GM19043 (cell line): Measurements from ENCODE around the gene FERMT2.
"Not testable (repeated sequence)": the region's sequence is repeated elsewhere in the genome, so short reads cannot be mapped to it uniquely, and the experiment has no call there.

ENCODE experiments used
- ATAC-seq: cut with Tn5 transposase; IDR thresholded peaks from one replicate; pipeline ENCODE4 v1.9.1; 2021; ENCODE audit warnings: low read depth; ENCODE audit not compliant: unreplicated experiment

Gene FERMT2

DNA sequence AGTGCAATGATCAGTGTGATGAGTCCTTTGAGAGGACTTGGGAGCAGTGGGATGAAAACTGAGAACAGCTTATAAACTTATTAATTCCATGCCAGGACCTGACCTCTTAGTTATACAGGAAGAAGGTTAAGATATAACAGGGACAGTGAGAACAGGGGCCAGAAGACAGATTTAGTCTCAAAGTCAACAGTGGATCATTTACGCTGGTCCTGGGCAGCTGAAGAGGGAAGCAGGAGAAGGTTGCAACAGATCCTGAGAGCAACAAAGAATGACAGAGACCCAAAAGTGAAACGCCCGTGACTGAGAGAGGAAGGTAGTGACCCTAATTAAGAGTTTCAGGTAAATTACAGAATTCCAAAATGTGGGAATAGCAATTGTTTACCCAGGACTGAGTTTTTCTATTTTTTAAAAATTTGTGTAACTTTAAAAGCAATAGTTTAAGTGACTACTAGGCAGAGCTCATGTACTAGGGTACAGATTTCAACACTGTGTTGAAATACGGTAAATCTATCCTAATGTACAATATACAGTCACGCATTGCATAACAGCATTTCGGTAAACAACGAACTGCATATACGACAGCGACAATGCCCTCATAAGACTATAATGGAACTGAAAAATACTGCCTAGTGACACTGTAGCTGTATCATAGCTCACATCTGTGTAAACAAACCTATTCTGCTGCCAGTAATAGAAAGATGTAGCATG, 81.8 kb downstream of the FERMT2 start:
- no peak for ATAC-seq

DNA sequence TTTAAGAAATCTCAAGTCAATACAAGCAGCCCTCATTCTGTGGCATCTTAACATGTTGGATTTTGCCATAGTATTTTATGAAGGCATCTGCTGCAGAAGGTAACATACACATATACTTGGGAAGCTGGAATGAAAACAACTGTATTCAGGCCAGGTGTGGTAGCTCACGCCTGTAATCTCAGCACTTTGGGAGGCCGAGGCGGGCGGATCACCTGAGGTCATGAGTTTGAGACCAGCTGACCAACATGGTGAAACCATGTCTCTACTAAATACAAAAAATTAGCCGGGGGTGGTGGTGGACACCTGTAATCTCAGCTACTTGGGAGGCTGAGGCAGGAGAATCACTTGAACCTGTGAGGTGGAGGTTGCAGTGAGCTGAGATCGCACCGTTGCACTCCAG, 86.0 kb downstream of the FERMT2 start:
- not testable (repeated sequence) for ATAC-seq

DNA sequence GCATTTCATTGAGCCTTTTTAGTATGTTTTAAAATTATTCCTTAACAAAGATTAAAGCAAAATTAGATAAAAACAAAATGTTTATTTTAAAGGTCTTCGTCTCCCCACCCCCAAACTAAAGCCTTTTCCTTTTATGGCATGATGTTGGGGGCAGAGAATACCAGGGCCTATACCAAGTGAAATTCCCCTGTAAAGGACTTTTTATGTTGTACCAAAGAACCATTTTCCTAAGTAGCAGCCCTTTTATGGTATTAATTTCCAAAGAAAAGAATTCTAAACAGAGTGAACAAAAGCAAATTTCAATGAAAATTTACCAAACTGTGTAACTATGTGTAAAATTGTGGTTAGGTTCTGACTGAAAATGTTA, 87.5 kb downstream of the FERMT2 start:
- ATAC-seq: no peak

DNA sequence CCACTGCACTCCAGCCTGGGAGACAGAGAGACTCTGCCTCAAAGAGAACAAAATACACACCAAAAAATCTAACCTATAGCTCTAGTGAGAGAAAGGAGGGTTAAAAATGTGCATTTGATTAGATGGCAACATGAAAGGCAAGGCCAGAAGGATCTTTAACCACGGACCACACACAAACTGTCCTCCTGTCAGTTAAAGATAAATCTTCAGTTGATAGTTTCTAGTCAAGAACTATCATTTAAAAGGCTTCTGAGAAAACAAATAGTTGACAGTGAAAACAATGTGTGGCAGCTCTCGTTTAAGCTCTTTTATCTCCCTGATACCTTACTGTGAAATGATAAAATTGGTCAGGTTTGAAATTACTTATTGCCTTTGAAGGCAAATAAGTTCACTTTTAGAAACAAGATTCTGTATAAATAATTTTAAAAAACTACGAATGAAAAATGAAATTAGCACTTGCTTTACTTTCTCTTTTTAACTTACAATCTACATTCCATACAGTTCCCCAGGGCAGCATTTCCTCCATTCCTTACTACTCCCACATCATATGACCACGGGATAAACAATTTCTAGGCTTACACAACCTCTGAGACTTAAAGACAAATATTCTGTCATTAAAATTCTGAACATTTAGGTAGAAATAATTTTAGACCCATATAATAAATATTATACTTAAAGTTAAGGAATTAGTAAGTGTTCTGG, 88.1 kb downstream of the FERMT2 start:
- ATAC-seq: no peak

DNA sequence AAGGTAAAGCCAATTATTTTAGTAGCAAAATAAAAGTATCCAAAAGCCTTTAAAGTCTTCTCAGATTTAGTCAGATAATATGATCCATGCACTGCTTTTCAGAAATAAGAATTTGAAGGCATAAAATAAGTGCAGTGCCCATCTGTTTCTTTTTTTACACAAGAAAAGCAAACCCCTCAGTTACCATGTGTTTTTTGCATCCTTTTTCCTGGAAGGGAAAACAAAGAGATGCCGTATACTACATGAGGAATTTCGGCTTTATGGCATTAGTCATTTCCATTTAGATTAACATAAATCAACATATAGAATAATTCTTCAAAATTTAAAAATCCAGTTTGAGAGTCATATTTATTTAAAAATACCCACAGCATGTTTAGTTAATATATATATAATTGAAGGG, 89.4 kb downstream of the FERMT2 start:
- no peak for ATAC-seq

DNA sequence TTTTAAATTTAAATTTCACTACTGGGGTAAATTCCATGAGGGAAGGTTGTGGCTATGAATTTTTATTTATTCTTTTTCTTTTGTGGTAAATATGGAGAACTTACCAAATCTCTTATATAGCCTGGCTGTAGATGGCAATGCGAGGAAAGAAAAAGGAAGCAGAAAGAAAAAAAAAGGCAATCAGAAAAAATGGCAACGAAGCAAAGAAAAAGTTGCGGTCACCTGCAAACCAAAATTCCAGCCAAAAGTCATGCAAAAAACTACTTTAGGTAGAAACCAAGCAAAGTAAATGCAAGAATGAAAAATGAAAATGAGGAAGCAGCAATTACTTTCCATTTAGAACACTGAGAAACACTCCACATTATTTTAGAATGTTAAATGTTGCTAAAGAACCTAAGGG, 89.9 kb downstream of the FERMT2 start:
- ATAC-seq: no peak

GRCh38 chr14:52860209-52860608, 90.6 kb downstream of the FERMT2 start:
- no peak for ATAC-seq

DNA sequence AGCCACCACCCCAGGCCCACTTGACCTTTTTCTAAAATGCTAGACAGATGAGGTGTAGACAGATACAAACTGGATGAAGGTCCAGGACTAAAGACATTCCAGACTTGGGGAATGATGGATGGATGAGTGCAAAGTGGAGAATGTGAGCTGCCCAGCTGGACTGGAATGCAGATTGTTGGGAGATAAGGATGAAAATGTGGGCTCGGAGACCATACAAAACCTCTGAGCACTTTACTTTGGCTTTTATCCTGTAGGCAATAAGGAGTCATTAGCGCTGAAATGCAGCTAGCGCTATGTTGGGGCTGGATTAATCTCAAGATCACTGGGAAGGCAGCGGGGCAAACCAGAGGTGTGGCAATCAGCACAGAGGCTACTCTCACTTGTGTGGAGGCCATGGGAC, 94.7 kb downstream of the FERMT2 start:
- ATAC-seq: no peak

DNA sequence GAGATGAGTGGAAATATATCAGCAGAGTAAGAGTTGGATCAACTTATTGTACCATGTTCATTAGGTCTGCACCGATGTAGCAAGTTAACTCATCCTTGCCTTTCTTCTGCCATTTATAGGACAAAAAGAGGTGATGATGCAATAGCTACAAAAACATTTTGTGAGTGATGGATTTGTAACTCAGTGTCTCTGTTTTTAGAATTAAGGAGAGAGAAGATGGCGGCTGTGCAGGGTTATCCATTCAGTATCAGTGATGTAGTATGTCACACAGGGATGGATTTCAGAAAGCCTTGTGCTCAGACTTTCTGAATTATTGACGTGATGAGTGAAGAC, 97.4 kb downstream of the FERMT2 start:
- no peak for ATAC-seq

- ATAC-seq: no peak
These were observed 97.9 kb downstream of the FERMT2 start for GRCh38 chr14:52852810-52853521.

- no peak for ATAC-seq
These were observed 100.4 kb downstream of the FERMT2 start for GRCh38 chr14:52850451-52850909.

DNA sequence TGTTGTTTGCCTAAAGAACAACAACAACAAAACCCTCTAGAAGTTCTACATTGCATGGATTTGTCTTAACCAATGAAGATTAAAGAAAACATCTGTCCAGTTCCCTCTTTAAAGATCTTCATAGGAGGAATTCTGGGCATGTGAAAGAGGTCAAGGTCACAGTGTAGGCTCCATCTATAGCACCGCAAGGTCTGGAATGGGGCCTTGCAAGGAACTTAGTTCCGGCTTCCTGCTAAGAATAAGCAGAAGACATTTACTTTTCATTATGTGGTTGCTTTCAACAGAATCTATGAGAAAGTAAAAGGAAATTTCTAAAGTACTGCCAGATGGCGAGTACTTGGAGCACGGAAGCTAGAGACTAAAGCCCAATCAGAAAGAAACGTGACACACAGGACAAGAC, 102.2 kb downstream of the FERMT2 start:
- ATAC-seq: no peak

- no peak for ATAC-seq
These were observed 104.3 kb downstream of the FERMT2 start for GRCh38 chr14:52846591-52846990.

DNA sequence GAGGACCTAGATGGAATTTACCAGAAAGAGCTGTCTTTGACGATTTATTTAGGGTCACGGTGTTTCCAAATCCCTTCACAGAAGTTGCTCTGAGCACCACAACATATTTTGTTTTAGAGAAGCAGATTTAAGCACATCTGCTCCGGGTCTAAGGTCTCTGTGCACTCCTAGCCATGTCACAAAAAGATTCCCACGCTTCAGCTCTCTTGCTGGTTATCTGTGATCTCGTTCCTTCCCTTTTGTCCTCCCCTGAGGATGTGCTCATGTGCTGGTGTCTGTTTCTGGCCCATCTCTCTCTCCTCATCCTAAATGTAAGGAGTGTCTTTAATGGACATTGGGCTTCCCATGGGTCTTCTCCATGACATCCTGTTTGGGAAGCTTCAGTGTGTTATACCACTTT, 105.8 kb downstream of the FERMT2 start:
- ATAC-seq: no peak

- ATAC-seq: no peak
These were observed 106.4 kb downstream of the FERMT2 start for GRCh38 chr14:52844262-52845060.

GRCh38 chr14:52840877-52841276, 110.0 kb downstream of the FERMT2 start:
- no peak for ATAC-seq

DNA sequence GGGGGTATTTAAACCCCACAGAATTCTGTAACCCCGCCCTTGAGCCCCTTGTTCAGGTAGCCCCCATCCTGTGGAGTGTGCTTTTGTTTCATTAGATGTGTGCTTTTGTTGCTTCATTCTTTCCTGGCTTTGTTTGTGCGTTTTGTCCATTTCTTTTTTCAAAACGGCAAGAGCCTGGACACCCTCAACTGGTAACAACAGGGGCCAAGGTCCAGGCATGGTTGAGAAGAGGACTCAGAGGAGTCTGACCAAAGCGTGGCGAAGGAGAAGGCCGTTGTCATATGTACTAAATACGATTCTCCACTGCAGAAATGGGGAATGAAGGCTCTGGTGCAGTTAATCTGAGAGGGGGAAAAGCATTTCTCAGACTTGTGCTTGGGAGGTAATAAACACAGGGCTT, 113.4 kb downstream of the FERMT2 start:
- ATAC-seq: no peak

GRCh38 chr14:52836063-52836462, 114.8 kb downstream of the FERMT2 start:
- ATAC-seq: no peak

- ATAC-seq: no peak
These were observed 115.5 kb downstream of the FERMT2 start for GRCh38 chr14:52835122-52835903.

DNA sequence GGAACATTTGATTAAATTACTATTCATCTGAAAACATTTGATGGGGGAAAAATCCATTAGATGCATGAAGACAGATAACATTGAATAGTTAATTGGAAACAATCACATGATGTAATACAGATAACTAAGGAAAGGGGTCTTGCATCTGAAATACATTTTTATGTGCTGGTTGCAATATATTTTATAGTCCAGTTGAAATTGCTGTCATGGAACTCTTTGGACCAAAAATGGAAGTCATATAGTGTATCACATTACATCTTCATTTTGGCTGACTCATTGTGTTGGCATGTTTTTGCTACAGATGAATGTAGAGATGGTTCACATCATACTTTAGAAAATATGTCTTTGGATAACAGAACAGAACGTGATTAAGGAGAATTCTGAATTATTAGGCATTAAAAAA, 116.4 kb downstream of the FERMT2 start:
- no peak for ATAC-seq
